Left lung (tissue), 10 donors: ENCODE results near the gene ADGRA1. TPM values are rescaled to one million over a fixed set of nuclear protein-coding genes. Genes with fewer than 3 reads are reported as not detected.
"Not testable (repeated sequence)": the region's sequence is repeated elsewhere in the genome, so short reads cannot be mapped to it uniquely, and the experiment has no call there.

Experiments used
- ATAC-seq: fragments of 200-7000 bp; cut with Tn5 transposase; one replicate; pipeline ENCODE4 v1.9.1; 2020; ENCODE audit warnings: moderate library complexity
- DNase-seq, 4 donors: peaks; one replicate each; pipeline ENCODE4 v3.0.0-alpha.2; 2013 to 2020
- H3K27ac ChIP-seq, 2 donors: fragments of 200-600 bp; sonication (generic) in 1 of 2; one replicate each; pipeline versions ENCODE4 v1.5.0 to v1.8.0; 2020 to 2021
- H3K27me3 ChIP-seq, 2 donors: fragments of 200-600 bp; sonication (generic) in 1 of 2; one replicate each; pipeline versions ENCODE4 v1.5.0 to v1.8.0; 2020 to 2021
- H3K36me3 ChIP-seq, 2 donors: fragments of 200-600 bp; sonication (generic) in 1 of 2; one replicate each; pipeline versions ENCODE4 v1.5.0 to v1.8.0; 2020 to 2021
- H3K4me1 ChIP-seq, 2 donors: fragments of 200-600 bp; one replicate each; pipeline ENCODE4 v1.8.0; 2021
- H3K4me3 ChIP-seq, 2 donors: fragments of 200-600 bp; sonication (generic) in 1 of 2; one replicate each; pipeline versions ENCODE4 v1.5.0 to v1.8.0; 2020 to 2021; ENCODE audit warnings: mild to moderate bottlenecking in 1 of 2
- H3K9me3 ChIP-seq, 2 donors: fragments of 200-600 bp; sonication (generic) in 1 of 2; one replicate each; pipeline versions ENCODE4 v1.5.0 to v1.8.0; 2020 to 2021
- CTCF ChIP-seq, 2 donors: fragments of 200-600 bp; sonication (generic) in 1 of 2; IDR thresholded peaks; one replicate each; pipeline versions ENCODE4 v1.5.0 to v1.8.0; 2021; ENCODE audit warnings: antibody characterized with exemption in 2 of 2
- intact Hi-C, 2 donors: fragments of 100-400 bp; cut with DNase I; formaldehyde crosslinking; loops; one replicate each; pipeline versions ENCODE4 v1.11.2 to v1.14.2; 2022
- polyA plus RNA-seq, 6 donors: library from polyadenylated mRNA; unstranded; fragments of 120-200 nt; gene quantifications; one replicate each; pipeline ENCODE4 v1.2.1, GENCODE V29; 2013; ENCODE audit not compliant: insufficient read length in 6 of 6
- total RNA-seq, 2 donors: library from RNA; stranded (reverse); fragmentation: NEBNext Ultra II Directional; extraction: Animal tissue kit (Norgen Biotek cat#: 25700); gene quantifications; one replicate each; pipeline ENCODE4 v1.2.1, GENCODE V29; 2021
- donor health status: DM: no; HTN: yes; CAD: no.
- donor health status: DM: no; HTN: no; CAD: no.

ADGRA1 gene
- total and polyA plus RNA-seq, 8 donors, result 0.07 to 0.24 (median 0.09) TPM; not detected in 1

- Histone ChIP-seq H3K27me3 (peaks cover 0 to 25% of the 10 kb centered on the region in 2 donors), H3K4me3 (no peak overlapping the region), H3K9me3 (no peaks in the 10 kb centered on the region), H3K36me3 (no peaks in the 10 kb centered on the region), H3K27ac (no peak overlapping the region), H3K4me1 (no peaks in the 10 kb centered on the region)
- DNase-seq (peak in 1 of 4 donors; percentile 67), ATAC-seq (no peak)
- intact Hi-C loops, result no loop called here
- TF ChIP-seq CTCF (IDR thresholded peaks at IDR 0.05), result no peak
These were observed 80.9 kb downstream of the ADGRA1 start for GRCh38 chr10:133168617-133169031.

DNA sequence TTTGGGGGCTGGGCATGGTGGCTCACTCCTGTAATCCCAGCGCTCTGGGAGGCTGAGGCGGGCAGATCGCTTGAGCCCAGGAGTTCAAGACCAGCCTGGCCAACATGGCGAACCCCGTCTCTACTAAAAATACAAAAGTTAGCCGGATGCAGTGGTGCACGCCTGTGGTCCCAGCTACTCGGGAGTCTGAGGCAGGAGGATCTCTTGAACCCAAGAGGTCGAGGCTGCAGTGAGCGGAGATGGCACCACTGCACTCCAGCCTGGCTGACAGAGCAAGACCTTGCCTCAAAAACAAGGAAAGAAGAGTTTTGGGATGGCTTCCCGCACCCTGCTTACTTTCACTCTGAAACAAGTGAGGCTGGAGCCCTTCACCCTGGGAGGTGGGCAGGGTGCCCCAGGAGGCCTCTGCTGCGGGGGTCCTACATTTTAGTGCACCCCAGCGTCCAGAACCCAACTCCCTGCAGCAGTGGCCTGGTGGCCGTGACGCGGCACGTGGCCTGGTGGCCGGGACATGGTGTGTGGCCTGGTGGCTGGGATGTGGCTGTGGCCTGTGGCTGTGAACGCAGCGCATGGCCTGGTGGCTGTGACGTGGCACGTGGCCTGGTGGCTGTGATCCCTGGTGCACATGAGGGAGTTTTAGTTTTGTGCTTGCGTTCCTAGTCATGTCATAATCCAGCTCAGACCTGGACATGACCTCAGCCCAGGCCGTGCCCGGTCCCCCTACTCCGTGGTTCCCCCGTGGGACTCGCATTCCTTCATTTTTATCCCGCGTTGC, 81.6 kb downstream of the ADGRA1 start:
- DNase-seq, result peak in 1 of 4 donors; percentile 76
- no peaks in the 10 kb centered on the region for H3K9me3 ChIP-seq
- no peak for ATAC-seq

DNA sequence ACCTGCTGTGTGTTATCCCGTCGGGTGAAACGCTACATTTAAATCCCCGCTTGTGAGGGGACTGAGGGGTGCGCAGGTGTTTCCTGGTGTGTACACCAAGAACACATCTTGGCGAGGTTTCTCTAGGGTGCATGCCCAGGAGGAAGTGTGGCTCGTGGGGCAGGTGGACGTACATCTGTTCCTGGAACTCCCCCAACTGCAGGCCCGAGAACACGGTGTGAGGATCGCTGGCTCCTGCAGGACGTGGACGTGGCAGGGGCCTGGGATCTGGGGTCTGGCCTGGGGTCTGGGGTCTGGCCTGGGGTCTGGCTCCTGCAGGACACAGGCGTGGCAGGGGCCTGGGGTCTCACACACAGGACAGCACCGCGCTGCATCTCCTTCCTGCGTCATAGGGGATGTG, 82.4 kb downstream of the ADGRA1 start:
- Histone ChIP-seq H3K27ac (no peak overlapping the region), H3K36me3 (no peaks in the 10 kb centered on the region), H3K4me1 (no peaks in the 10 kb centered on the region), H3K27me3 (peaks cover 0 to 14% of the 10 kb centered on the region in 2 donors), H3K9me3 (no peaks in the 10 kb centered on the region), H3K4me3 (no peak overlapping the region)
- ATAC-seq (no peak), DNase-seq (peak in 1 of 4 donors; percentile 69)
- intact Hi-C loops, result no loop called here
- no peak for TF ChIP-seq CTCF (IDR thresholded peaks at IDR 0.05)

More for the DNA sequence above, 81.6 kb downstream of the ADGRA1 start:
- H3K4me3 ChIP-seq, result no peak overlapping the region
- H3K27me3 ChIP-seq, result peaks cover 0 to 22% of the 10 kb centered on the region in 2 donors
- intact Hi-C loops, result no loop called here
- H3K27ac ChIP-seq, result no peak overlapping the region
- H3K36me3 ChIP-seq, result no peaks in the 10 kb centered on the region
- no peak for TF ChIP-seq CTCF (IDR thresholded peaks at IDR 0.05)
- H3K4me1 ChIP-seq, result no peaks in the 10 kb centered on the region

GRCh38 chr10:133173860-133174640, 86.3 kb downstream of the ADGRA1 start:
- H3K4me3 ChIP-seq, result no peak overlapping the region
- no peaks in the 10 kb centered on the region for H3K4me1 ChIP-seq
- peak in 2 of 4 donors; percentile 26 to 59 for DNase-seq
- H3K36me3 ChIP-seq, result no peaks in the 10 kb centered on the region
- H3K9me3 ChIP-seq, result no peaks in the 10 kb centered on the region
- peaks cover 0 to 4% of the 10 kb centered on the region in 2 donors for H3K27me3 ChIP-seq
- H3K27ac ChIP-seq, result no peak overlapping the region
- no peak for ATAC-seq
- intact Hi-C loops, result no loop called here
- no peak for TF ChIP-seq CTCF (IDR thresholded peaks at IDR 0.05)

DNA sequence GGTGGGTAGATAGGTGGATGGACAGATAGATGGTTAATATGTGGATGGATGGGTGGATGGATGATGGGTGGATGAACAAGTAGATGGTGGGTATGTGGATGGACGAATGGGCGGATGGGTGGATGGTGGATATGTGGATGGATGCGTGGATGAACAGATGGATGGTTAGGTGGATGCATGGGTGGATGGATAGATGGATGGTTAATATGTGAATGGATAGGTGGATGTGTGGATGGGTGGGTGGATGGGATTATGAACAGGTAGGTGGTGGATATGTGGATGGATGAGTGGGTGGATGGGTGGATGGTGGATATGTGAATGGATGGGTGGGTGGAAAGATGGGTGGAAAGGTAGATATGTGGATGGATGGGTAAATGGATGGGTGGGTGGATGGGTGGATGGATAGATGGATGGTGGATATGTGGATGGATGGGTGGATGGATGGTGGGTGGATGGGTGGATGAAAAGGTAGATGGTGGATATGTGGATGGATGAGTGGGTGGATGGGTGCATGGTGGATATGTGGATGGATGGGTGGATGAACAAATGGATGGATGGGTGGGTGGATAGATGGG, 87.1 kb downstream of the ADGRA1 start:
- no peak for TF ChIP-seq CTCF (IDR thresholded peaks at IDR 0.05)
- Histone ChIP-seq H3K4me3 (no peak overlapping the region), H3K4me1 (no peaks in the 10 kb centered on the region), H3K27ac (no peak overlapping the region), H3K27me3 (peaks cover 0 to 4% of the 10 kb centered on the region in 2 donors), H3K9me3 (no peaks in the 10 kb centered on the region), H3K36me3 (no peaks in the 10 kb centered on the region)
- intact Hi-C loops, result no loop called here
- DNase-seq (peak in 1 of 4 donors; percentile 10), ATAC-seq (no peak)

DNA sequence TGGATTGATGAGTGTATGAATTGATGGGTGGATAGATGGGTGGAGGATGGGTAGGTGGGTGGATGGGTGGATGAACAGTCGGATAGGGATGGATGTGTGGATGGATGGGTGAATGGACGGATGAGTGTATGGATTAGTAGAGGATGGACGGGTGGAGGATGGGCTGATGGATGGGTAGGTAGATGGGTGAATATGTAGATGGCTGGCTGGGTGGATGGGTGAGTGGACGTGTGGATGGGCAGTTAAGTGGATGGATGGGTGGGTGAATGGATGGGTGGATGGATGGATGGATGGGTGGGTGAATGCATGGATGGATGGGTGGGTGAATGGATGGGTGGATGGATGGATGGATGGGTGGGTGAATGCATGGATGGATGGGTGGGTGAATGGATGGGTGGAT, 87.9 kb downstream of the ADGRA1 start:
- ATAC-seq, H3K9me3 ChIP-seq, H3K4me3 ChIP-seq, DNase-seq, H3K36me3 ChIP-seq, H3K27ac ChIP-seq, H3K4me1 ChIP-seq, intact Hi-C loops: not testable (repeated sequence)
- peaks cover 0 to 12% of the 10 kb centered on the region in 2 donors for H3K27me3 ChIP-seq
